WERI-Rb-1 (cell line): ENCODE results near the gene NKG7.

ENCODE experiments used
- DNase-seq: peaks from one replicate; pipeline ENCODE4 v3.0.0-alpha.2; 2020
- H3K27ac ChIP-seq: fragments of 250-450 bp; sonication (Bioruptor Pico); 2 replicates; pipeline ENCODE4 v1.5.1; 2020; ENCODE audit warnings: mild to moderate bottlenecking, moderate library complexity
- H3K27me3 ChIP-seq: fragments of 250-450 bp; sonication (Bioruptor Pico); 2 replicates; pipeline ENCODE4 v1.5.1; 2021; ENCODE audit warnings: mild to moderate bottlenecking, low read depth, moderate library complexity; ENCODE audit not compliant: insufficient read depth, severe bottlenecking
- H3K36me3 ChIP-seq: fragments of 250-450 bp; sonication (Bioruptor Pico); 2 replicates; pipeline ENCODE4 v1.5.1; 2020; ENCODE audit warnings: mild to moderate bottlenecking, moderate library complexity
- H3K4me3 ChIP-seq: 2 replicates; pipeline ENCODE4 v1.5.1; 2011; ENCODE audit warnings: low read depth, mild to moderate bottlenecking, control low read depth, low read length
- H3K9me3 ChIP-seq: fragments of 250-450 bp; sonication (Bioruptor Pico); 2 replicates; pipeline ENCODE4 v1.5.1; 2021; ENCODE audit warnings: mild to moderate bottlenecking, moderate library complexity; ENCODE audit not compliant: severe bottlenecking
- CTCF ChIP-seq: IDR thresholded peaks from 2 replicates; pipeline ENCODE4 v1.5.1; 2011; ENCODE audit warnings: low read depth, mild to moderate bottlenecking, control low read depth, inconsistent platforms, low read length

NKG7 gene

DNA sequence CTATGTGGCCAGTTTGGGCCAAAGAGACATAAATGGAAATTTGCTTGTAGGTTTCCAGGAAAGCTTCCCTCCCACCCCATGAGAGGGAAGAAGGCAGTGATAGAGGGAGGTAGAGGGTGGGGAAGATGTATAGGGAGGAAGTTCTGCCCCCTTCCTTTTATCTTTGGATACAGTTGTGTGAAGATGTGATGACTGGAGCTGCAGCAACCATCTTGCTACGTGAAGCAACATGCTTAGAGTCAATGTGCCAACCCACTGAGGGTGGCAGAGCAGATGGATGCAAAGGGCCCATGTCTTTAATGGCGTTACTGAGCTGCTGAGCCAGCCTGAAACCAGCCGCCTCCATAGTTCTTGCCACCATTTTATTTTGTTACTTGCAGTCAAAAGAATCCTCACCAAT lies 41.3 kb downstream of the NKG7 start:
- Histone ChIP-seq H3K9me3 (no peaks in the 10 kb centered on the region), H3K36me3 (no peaks in the 10 kb centered on the region), H3K27ac (no peak overlapping the region), H3K4me3 (no peak overlapping the region), H3K27me3 (no peaks in the 10 kb centered on the region)
- TF ChIP-seq CTCF: no peak
- no peak for DNase-seq

GRCh38 chr19:51330366-51330765 lies 42.1 kb downstream of the NKG7 start:
- Histone ChIP-seq H3K27me3 (no peaks in the 10 kb centered on the region), H3K4me3 (no peak overlapping the region), H3K9me3 (no peaks in the 10 kb centered on the region), H3K36me3 (no peaks in the 10 kb centered on the region), H3K27ac (no peak overlapping the region)
- TF ChIP-seq CTCF: no peak
- DNase-seq: no peak

DNA sequence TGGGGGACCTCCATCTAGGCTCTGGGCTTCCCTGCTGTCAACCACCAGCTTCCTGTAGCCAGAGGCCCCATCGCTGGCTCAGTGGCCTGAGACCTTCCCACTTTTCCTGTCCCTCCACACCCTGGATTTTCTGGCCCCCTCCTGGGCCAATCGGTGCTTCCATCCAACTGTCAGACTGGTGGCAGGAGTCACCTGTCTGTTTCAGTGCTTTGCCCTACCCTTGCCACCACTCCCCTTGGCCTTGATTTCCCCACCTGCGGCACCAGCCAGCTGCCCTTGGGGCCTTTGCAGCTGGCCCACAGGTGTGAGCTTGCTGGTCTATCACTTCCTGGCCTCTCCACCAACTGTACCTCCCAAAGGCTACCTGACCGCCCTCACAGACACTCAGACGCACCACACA lies 43.0 kb downstream of the NKG7 start:
- H3K36me3 ChIP-seq: no peaks in the 10 kb centered on the region
- no peaks in the 10 kb centered on the region for H3K27me3 ChIP-seq
- H3K27ac ChIP-seq: no peak overlapping the region
- DNase-seq: no peak
- no peaks in the 10 kb centered on the region for H3K9me3 ChIP-seq
- no peak overlapping the region for H3K4me3 ChIP-seq
- no peak for TF ChIP-seq CTCF

DNA sequence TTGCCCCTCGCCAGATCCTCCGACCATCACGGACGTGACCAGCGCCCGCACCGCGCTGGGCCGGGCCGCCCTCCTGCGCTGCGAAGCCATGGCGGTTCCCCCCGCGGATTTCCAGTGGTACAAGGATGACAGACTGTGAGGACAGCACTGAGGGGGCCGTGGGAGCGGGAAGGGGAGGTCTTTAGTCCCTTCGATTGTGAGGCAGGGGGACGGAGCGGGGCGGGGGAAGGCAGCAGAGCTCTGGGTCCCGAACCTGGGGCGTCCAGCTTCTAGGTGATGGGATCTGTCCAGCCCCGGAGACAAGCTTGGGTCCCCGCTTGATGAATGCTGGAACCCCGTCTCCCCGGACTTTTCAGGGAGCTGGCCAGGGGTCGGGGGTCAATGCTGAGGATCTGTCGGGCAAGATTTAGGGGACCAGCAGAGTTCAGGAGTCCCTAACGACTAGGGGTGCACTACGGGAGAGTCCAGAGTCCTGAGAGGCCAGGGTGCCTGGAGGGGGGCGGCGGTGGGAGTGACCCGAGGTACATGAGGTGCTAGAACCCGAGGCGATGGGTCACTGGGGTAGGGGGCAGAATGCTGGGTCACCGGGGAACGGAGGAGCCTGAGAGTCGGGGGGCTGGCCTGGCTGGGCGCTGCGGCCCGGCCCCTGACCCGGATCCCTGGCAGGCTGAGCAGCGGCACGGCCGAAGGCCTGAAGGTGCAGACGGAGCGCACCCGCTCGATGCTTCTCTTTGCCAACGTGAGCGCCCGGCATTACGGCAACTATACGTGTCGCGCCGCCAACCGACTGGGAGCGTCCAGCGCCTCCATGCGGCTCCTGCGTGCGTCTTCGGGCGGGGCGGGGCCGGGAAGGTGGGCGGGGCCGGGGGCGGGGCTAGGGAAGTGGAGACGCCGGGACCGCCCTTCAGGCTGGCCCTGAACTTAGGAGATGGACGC lies 45.1 kb downstream of the NKG7 start:
- no peak overlapping the region for H3K4me3 ChIP-seq
- H3K9me3 ChIP-seq: no peaks in the 10 kb centered on the region
- H3K27ac ChIP-seq: no peak overlapping the region
- no peak for DNase-seq
- no peak for TF ChIP-seq CTCF
- H3K36me3 ChIP-seq: no peaks in the 10 kb centered on the region
- peaks cover 8% of the 10 kb centered on the region for H3K27me3 ChIP-seq

DNA sequence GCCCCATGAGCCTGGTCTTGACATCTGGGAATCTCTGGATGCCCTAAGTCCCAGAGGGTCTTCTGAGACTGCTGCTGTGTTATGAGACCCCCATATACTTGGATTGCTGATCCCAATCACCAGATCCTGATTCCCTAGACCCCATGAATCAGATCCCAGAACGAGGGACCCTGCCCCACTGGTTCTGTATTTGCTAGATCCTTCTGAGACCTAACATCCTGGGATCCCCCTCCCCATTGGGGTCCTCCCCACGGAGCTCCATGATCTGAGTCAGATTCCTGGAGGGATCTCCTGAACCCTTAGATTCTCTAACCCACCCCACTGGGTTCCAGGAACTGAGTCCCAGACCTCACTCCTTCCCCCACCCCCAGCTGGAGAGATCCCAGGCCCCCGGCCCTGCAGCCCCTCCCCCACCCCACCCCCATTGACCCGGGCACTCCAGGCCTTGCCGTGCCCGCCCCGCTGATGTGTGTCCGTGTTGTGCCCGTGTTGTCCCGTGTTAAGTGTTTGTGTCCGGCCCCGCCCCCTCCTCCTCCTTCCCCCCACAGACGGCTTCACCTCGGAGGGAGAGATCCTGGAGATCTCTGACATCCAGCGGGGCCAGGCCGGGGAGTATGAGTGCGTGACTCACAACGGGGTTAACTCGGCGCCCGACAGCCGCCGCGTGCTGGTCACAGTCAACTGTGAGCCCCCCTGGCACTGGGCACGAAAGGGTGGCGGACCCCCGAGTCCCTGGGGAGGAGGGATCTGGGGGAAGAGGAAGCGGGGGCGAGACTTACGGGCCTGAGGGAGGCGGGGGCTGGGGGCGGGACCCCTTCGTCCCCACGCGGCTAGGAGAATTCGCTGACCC lies 46.0 kb downstream of the NKG7 start:
- no peak overlapping the region for H3K4me3 ChIP-seq
- no peaks in the 10 kb centered on the region for H3K9me3 ChIP-seq
- H3K27ac ChIP-seq: no peak overlapping the region
- no peak for TF ChIP-seq CTCF
- DNase-seq: no peak
- no peaks in the 10 kb centered on the region for H3K36me3 ChIP-seq
- peaks cover 13% of the 10 kb centered on the region for H3K27me3 ChIP-seq
